HUES48 (cell line): ENCODE data around the gene IL12B.

Source experiments
- H3K27ac ChIP-seq: one replicate; pipeline ENCODE4 v1.7.0; 2013; ENCODE audit warnings: low read depth, low read length, inconsistent platforms
- H3K27me3 ChIP-seq: 2 replicates; pipeline ENCODE4 v1.6.1; 2013; ENCODE audit warnings: mild to moderate bottlenecking, low read length; ENCODE audit not compliant: control insufficient read depth, insufficient read depth
- H3K36me3 ChIP-seq: 2 replicates; pipeline ENCODE4 v1.6.1; 2013; ENCODE audit warnings: low read length; ENCODE audit not compliant: control insufficient read depth, insufficient read depth
- H3K4me1 ChIP-seq: 2 replicates; pipeline ENCODE4 v1.6.1; 2013; ENCODE audit warnings: mild to moderate bottlenecking, low read length; ENCODE audit not compliant: control insufficient read depth, insufficient read depth
- H3K4me3 ChIP-seq: 2 replicates; pipeline ENCODE4 v1.5.1; 2013; ENCODE audit warnings: mild to moderate bottlenecking, low read depth, low read length
- H3K9ac ChIP-seq: 2 replicates; pipeline ENCODE4 v1.6.1; 2013; ENCODE audit warnings: mild to moderate bottlenecking, low read depth, low read length, moderate library complexity
- H3K9me3 ChIP-seq: 2 replicates; pipeline ENCODE4 v1.6.1; 2013; ENCODE audit warnings: low read length; ENCODE audit not compliant: control insufficient read depth, insufficient read depth

IL12B gene

GRCh38 chr5:159332800-159333544 lies 2.7 kb upstream of the IL12B start:
- Histone ChIP-seq H3K27ac (no peak overlapping the region), H3K36me3 (no peaks in the 10 kb centered on the region), H3K4me3 (no peak overlapping the region), H3K9ac (no peak overlapping the region), H3K9me3 (no peaks in the 10 kb centered on the region), H3K4me1 (0 out of 2 replicates have a peak, but pooled peaks cover 3% of the 10 kb centered on the region), H3K27me3 (no peaks in the 10 kb centered on the region; the same call in 1 of the 2 replicates)

- no peaks in the 10 kb centered on the region; the same call in 1 of the 2 replicates for H3K27me3 ChIP-seq
- H3K36me3 ChIP-seq, result no peaks in the 10 kb centered on the region
- H3K9me3 ChIP-seq, result no peaks in the 10 kb centered on the region
- H3K9ac ChIP-seq, result peak overlapping the region; percentile 46
- H3K4me3 ChIP-seq, result peak overlapping the region; percentile 67
- no peak overlapping the region for H3K27ac ChIP-seq
- 0 out of 2 replicates have a peak, but pooled peaks cover 3% of the 10 kb centered on the region for H3K4me1 ChIP-seq
Observed at GRCh38 chr5:159331093-159331973, 1.0 kb upstream of the IL12B start.

- H3K9me3 ChIP-seq, result no peaks in the 10 kb centered on the region
- no peak overlapping the region for H3K9ac ChIP-seq
- no peaks in the 10 kb centered on the region for H3K4me1 ChIP-seq
Observed at GRCh38 chr5:159324986-159325385, 5.3 kb downstream of the IL12B start.

DNA sequence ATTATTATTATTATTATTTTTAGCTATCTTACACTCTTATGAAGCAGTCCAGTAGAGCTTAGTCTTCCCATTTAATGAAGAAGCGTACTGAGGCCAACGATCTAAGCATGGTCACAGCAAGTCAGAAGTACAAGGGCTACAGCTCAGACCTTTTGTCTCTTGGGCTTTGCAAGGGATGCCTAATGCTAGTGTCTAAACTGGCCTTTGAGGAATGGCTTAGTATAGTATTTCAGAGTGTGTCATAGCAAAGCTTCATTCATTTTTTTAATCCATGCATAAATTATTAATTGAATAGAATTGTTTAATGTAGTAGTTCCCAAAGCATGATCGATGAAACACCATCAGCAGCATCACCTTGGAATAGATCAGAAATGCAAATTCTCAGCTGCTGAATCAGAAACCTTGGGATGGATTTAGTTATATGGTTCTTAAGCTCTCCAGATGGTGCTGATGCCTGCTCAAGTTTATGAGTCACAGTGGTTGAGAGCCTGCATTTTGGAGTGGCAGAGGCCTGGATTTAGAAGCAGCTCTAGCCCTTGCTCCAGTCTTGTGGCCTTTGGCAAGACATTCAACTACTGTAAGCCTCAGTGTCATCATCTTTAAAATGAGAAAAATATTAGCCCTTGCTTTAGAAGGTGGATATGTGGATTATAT lies 6.1 kb downstream of the IL12B start:
- Histone ChIP-seq H3K4me3 (no peak overlapping the region), H3K9ac (no peak overlapping the region), H3K9me3 (no peaks in the 10 kb centered on the region), H3K27me3 (no peaks in the 10 kb centered on the region; the same call in 1 of the 2 replicates), H3K27ac (no peak overlapping the region), H3K36me3 (no peaks in the 10 kb centered on the region), H3K4me1 (no peaks in the 10 kb centered on the region)

More at GRCh38 chr5:159324986-159325385, 5.3 kb downstream of the IL12B start:
- no peak overlapping the region for H3K4me3 ChIP-seq
- no peak overlapping the region for H3K27ac ChIP-seq
- H3K27me3 ChIP-seq, result no peaks in the 10 kb centered on the region; the same call in 1 of the 2 replicates
- no peaks in the 10 kb centered on the region for H3K36me3 ChIP-seq

DNA sequence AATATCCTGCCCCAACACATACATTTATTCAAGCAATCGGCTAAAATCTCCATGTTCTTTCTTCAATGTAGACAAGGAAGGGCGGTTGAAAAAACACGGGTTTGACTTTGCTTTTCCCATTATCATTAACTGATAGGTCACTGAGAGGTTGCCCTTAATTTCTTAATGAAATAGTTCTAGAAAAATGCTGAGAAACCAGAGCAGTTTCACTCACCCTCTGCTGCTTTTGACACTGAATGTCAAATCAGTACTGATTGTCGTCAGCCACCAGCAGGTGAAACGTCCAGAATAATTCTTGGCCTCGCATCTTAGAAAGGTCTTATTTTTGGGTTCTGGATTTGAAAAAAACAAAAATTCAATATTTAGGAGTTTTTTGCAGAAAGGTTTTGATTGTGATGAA lies 8.1 kb downstream of the IL12B start:
- Histone ChIP-seq H3K9ac (no peak overlapping the region), H3K9me3 (no peaks in the 10 kb centered on the region), H3K27ac (no peak overlapping the region), H3K4me1 (no peaks in the 10 kb centered on the region), H3K27me3 (no peaks in the 10 kb centered on the region), H3K36me3 (no peaks in the 10 kb centered on the region), H3K4me3 (no peak overlapping the region)

- Histone ChIP-seq H3K27ac (no peak overlapping the region), H3K36me3 (no peaks in the 10 kb centered on the region), H3K4me3 (no peak overlapping the region)
Observed at GRCh38 chr5:159319832-159320231, 10.5 kb downstream of the IL12B start.

GRCh38 chr5:159319363-159319762 lies 10.9 kb downstream of the IL12B start:
- Histone ChIP-seq H3K36me3 (no peaks in the 10 kb centered on the region), H3K27me3 (no peaks in the 10 kb centered on the region), H3K9ac (no peak overlapping the region), H3K9me3 (no peaks in the 10 kb centered on the region), H3K4me3 (no peak overlapping the region), H3K27ac (no peak overlapping the region), H3K4me1 (no peaks in the 10 kb centered on the region)

More at GRCh38 chr5:159319832-159320231, 10.5 kb downstream of the IL12B start:
- no peaks in the 10 kb centered on the region for H3K4me1 ChIP-seq
- H3K27me3 ChIP-seq, result no peaks in the 10 kb centered on the region
- no peak overlapping the region for H3K9ac ChIP-seq
- H3K9me3 ChIP-seq, result no peaks in the 10 kb centered on the region

- Histone ChIP-seq H3K9ac (no peak overlapping the region), H3K4me3 (no peak overlapping the region), H3K27ac (no peak overlapping the region), H3K4me1 (no peaks in the 10 kb centered on the region), H3K27me3 (no peaks in the 10 kb centered on the region), H3K9me3 (no peaks in the 10 kb centered on the region), H3K36me3 (no peaks in the 10 kb centered on the region)
Observed at GRCh38 chr5:159318448-159318847, 11.8 kb downstream of the IL12B start.

DNA sequence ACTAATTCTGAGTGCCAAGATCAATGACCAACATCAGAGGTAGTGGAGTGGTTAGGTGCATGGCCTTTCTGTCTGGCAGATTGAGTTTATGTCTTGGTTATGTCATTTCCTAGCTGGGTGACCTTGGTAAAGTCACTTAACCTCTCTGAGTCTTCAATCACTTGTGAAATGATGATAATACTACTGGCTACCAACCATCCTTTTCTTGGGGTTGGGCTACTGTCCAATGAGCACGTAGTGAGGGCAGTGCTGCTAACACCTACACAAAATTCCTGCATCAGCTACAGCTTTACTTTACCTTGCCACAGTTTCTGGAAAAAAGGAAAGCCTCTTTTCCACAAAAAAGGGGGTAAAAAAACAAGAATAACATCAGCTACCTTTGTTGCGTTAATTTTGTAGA lies 12.4 kb downstream of the IL12B start:
- Histone ChIP-seq H3K27me3 (no peaks in the 10 kb centered on the region), H3K4me1 (no peaks in the 10 kb centered on the region), H3K9me3 (no peaks in the 10 kb centered on the region), H3K9ac (no peak overlapping the region), H3K4me3 (no peak overlapping the region), H3K27ac (no peak overlapping the region), H3K36me3 (no peaks in the 10 kb centered on the region)

- Histone ChIP-seq H3K27me3 (peaks cover 6% of the 10 kb centered on the region), H3K9me3 (no peaks in the 10 kb centered on the region), H3K27ac (no peak overlapping the region), H3K4me1 (no peaks in the 10 kb centered on the region), H3K9ac (no peak overlapping the region), H3K36me3 (no peaks in the 10 kb centered on the region), H3K4me3 (no peak overlapping the region)
Observed at GRCh38 chr5:159316519-159317383, 13.5 kb downstream of the IL12B start.
